Measurements from ENCODE around the gene MDM1. TPM values are rescaled to one million over a fixed set of nuclear protein-coding genes. Genes with fewer than 3 reads are reported as not detected.

The MDM1 gene
- total RNA-seq, 4 donors from 2014 or later = 5.9 to 9.3 (median 7.6) TPM

GRCh38 chr12:68253504-68253903 is 78.7 kb downstream of the MDM1 start, which contains the start of gene IL22:
TSS of gene IL22 (minus strand) at chr12:68253604. CDS start at chr12:68253448, 156 bp downstream.
- intact Hi-C loops (cut with DNase I; ENCODE audit: low total_unique reads) = no loop called here
- TF ChIP-seq POLR2A (IDR thresholded peaks at IDR 0.05) = no peak
- TF ChIP-seq CTCF (IDR thresholded peaks at IDR 0.05) = no peak
- H3K4me3 ChIP-seq (ENCODE audit: low read depth, poor library complexity, severe bottlenecking) = no peak within 1 kb of the TSS
- no peak for DNase-seq (ENCODE audit: low spot score in 2 of 2)
- 82 to 85% methylated on average over 7 of the region's 7 CpGs for WGBS, 2 donors

- no peak overlapping the region for H3K4me3 ChIP-seq (ENCODE audit: low read depth, poor library complexity, severe bottlenecking)
- no peak for DNase-seq (ENCODE audit: low spot score in 2 of 2)
- intact Hi-C loops (cut with DNase I; ENCODE audit: low total_unique reads) = no loop called here
- TF ChIP-seq POLR2A (IDR thresholded peaks at IDR 0.05) (no peak), CTCF (IDR thresholded peaks at IDR 0.05) (no peak)
- 96 to 98% methylated on average over 5 of the region's 5 CpGs for WGBS, 2 donors
Observed at GRCh38 chr12:68252077-68252476, 80.1 kb downstream of the MDM1 start.

- no peak overlapping the region for H3K4me3 ChIP-seq (ENCODE audit: low read depth, poor library complexity, severe bottlenecking)
- intact Hi-C loops (cut with DNase I; ENCODE audit: low total_unique reads) = no loop called here
- no peak for DNase-seq (ENCODE audit: low spot score in 2 of 2)
- TF ChIP-seq CTCF (IDR thresholded peaks at IDR 0.05) (no peak), POLR2A (IDR thresholded peaks at IDR 0.05) (no peak)
- WGBS, 2 donors = 84% methylated on average over 3 of the region's 3 CpGs
Observed at GRCh38 chr12:68250454-68250853, 81.7 kb downstream of the MDM1 start.

GRCh38 chr12:68247785-68248184 is 84.4 kb downstream of the MDM1 start:
- TF ChIP-seq POLR2A (IDR thresholded peaks at IDR 0.05) (no peak), CTCF (IDR thresholded peaks at IDR 0.05) (no peak)
- intact Hi-C loops (cut with DNase I; ENCODE audit: low total_unique reads) = no loop called here
- DNase-seq (ENCODE audit: low spot score in 2 of 2) = no peak
- no peak overlapping the region for H3K4me3 ChIP-seq (ENCODE audit: low read depth, poor library complexity, severe bottlenecking)

- no peak for TF ChIP-seq POLR2A (IDR thresholded peaks at IDR 0.05)
- no peak for TF ChIP-seq CTCF (IDR thresholded peaks at IDR 0.05)
- no peak overlapping the region for H3K4me3 ChIP-seq (ENCODE audit: low read depth, poor library complexity, severe bottlenecking)
- WGBS, 2 donors = 88 to 91% methylated on average over 6 of the region's 6 CpGs
- DNase-seq (ENCODE audit: low spot score in 2 of 2) = no peak
- intact Hi-C loops (cut with DNase I; ENCODE audit: low total_unique reads) = no loop called here
Observed at GRCh38 chr12:68246350-68246749, 85.8 kb downstream of the MDM1 start.

Data from lower leg skin (tissue), 4 donors.